Activated CD8-positive, alpha-beta memory T cell treated with anti-CD3 and anti-CD28 coated beads for 4 hours (primary cell): Measurements from ENCODE around the gene HOXA5.

ENCODE experiments used
- DNase-seq, 2 donors: peaks; one replicate each; pipeline ENCODE4 v3.0.0-alpha.2; 2020; ENCODE audit warnings: low read depth in 2 of 2

The HOXA5 gene

GRCh38 chr7:27182861-27183681 lies 39.6 kb upstream of the HOXA5 start:
- DNase-seq, result no peak

GRCh38 chr7:27182285-27182841 lies 38.9 kb upstream of the HOXA5 start:
- DNase-seq, result no peak

GRCh38 chr7:27181795-27182275 lies 38.4 kb upstream of the HOXA5 start:
- no peak for DNase-seq

- DNase-seq, result no peak
Observed at GRCh38 chr7:27180431-27181420, 37.2 kb upstream of the HOXA5 start.

GRCh38 chr7:27179503-27180430 lies 36.3 kb upstream of the HOXA5 start:
- peak in 1 of 2 donors; percentile 22 for DNase-seq

- DNase-seq, result no peak
Observed at GRCh38 chr7:27179030-27179429, 35.5 kb upstream of the HOXA5 start.

GRCh38 chr7:27178366-27178765 lies 34.9 kb upstream of the HOXA5 start:
- no peak for DNase-seq

- DNase-seq, result no peak
Observed at GRCh38 chr7:27177795-27178320, 34.4 kb upstream of the HOXA5 start.

GRCh38 chr7:27176962-27177794 lies 33.7 kb upstream of the HOXA5 start:
- no peak for DNase-seq

GRCh38 chr7:27176524-27176845 lies 33.0 kb upstream of the HOXA5 start:
- no peak for DNase-seq

GRCh38 chr7:27175626-27176523 lies 32.4 kb upstream of the HOXA5 start:
- DNase-seq, result no peak

GRCh38 chr7:27174874-27175625 lies 31.6 kb upstream of the HOXA5 start:
- no peak for DNase-seq

GRCh38 chr7:27173956-27174873 lies 30.7 kb upstream of the HOXA5 start, which contains the start of gene HOXA10:
Gene HOXA10, minus strand, starts transcription at chr7:27174320. Its CDS starts 14 bp downstream, at chr7:27174306.
- DNase-seq, result no peak

GRCh38 chr7:27173511-27173955 lies 30.1 kb upstream of the HOXA5 start:
- no peak for DNase-seq

GRCh38 chr7:27172823-27173510 lies 29.5 kb upstream of the HOXA5 start:
- DNase-seq, result no peak

- DNase-seq, result no peak
Observed at GRCh38 chr7:27172315-27172774, 28.9 kb upstream of the HOXA5 start.
